HEK293 (cell line): ENCODE results near the gene SLC7A6.

ENCODE experiments used
- EGR2 ChIP-seq: fragments of 450-650 bp; formaldehyde crosslinking; IDR thresholded peaks from 2 replicates; pipeline ENCODE4 v1.5.1; 2016; ENCODE audit warnings: low read depth, missing biosample characterization, missing genetic modification characterization
- KLF10 ChIP-seq: fragments of 450-650 bp; IDR thresholded peaks from 2 replicates; pipeline ENCODE4 v1.5.1; 2018; ENCODE audit warnings: missing biosample characterization, mild to moderate bottlenecking, missing genetic modification characterization
- PATZ1 ChIP-seq: fragments of 450-650 bp; formaldehyde crosslinking; IDR thresholded peaks from 2 replicates; pipeline ENCODE4 v1.5.1; 2016; ENCODE audit warnings: missing biosample characterization, missing genetic modification characterization
- SCRT2 ChIP-seq: fragments of 450-650 bp; formaldehyde crosslinking; IDR thresholded peaks from 2 replicates; pipeline ENCODE4 v1.5.1; 2016; ENCODE audit warnings: missing biosample characterization, missing genetic modification characterization
- ZBTB11 ChIP-seq: fragments of 450-650 bp; formaldehyde crosslinking; conservative IDR thresholded peaks from 2 replicates; pipeline ENCODE4 v1.5.1; 2016; ENCODE audit warnings: low read depth, missing biosample characterization, missing genetic modification characterization
- ZBTB17 ChIP-seq: fragments of 450-650 bp; formaldehyde crosslinking; IDR thresholded peaks from 2 replicates; pipeline ENCODE4 v1.5.1; 2016; ENCODE audit warnings: missing biosample characterization, missing genetic modification characterization
- ZBTB20 ChIP-seq: fragments of 450-650 bp; formaldehyde crosslinking; IDR thresholded peaks from 2 replicates; pipeline ENCODE4 v1.5.1; 2016; ENCODE audit warnings: missing biosample characterization, missing genetic modification characterization
- ZNF10 ChIP-seq: fragments of 450-650 bp; formaldehyde crosslinking; IDR thresholded peaks from 2 replicates; pipeline ENCODE4 v1.5.1; 2017; ENCODE audit warnings: missing biosample characterization, missing genetic modification characterization
- ZNF121 ChIP-seq: fragments of 450-650 bp; formaldehyde crosslinking; IDR thresholded peaks from 2 replicates; pipeline ENCODE4 v1.5.1; 2016; ENCODE audit warnings: missing biosample characterization, missing genetic modification characterization
- ZNF174 ChIP-seq: fragments of 450-650 bp; formaldehyde crosslinking; IDR thresholded peaks from 2 replicates; pipeline ENCODE4 v1.5.0; 2017; ENCODE audit warnings: missing biosample characterization, mild to moderate bottlenecking, missing genetic modification characterization
- ZNF239 ChIP-seq: fragments of 450-650 bp; formaldehyde crosslinking; IDR thresholded peaks from 2 replicates; pipeline ENCODE4 v1.5.1; 2016; ENCODE audit warnings: missing biosample characterization, missing genetic modification characterization
- ZNF280C ChIP-seq: fragments of 450-650 bp; formaldehyde crosslinking; IDR thresholded peaks from 2 replicates; pipeline ENCODE4 v1.5.1; 2016; ENCODE audit warnings: missing biosample characterization, missing genetic modification characterization
- ZNF354C ChIP-seq: fragments of 450-650 bp; formaldehyde crosslinking; IDR thresholded peaks from 2 replicates; pipeline ENCODE4 v1.5.1; 2016; ENCODE audit warnings: missing biosample characterization, missing genetic modification characterization, low read depth, borderline replicate concordance
- ZNF555 ChIP-seq: fragments of 450-650 bp; formaldehyde crosslinking; conservative IDR thresholded peaks from 2 replicates; pipeline ENCODE4 v1.5.1; 2017; ENCODE audit warnings: missing biosample characterization, mild to moderate bottlenecking, missing genetic modification characterization, inconsistent platforms
- ZNF830 ChIP-seq: fragments of 450-650 bp; IDR thresholded peaks from 2 replicates; pipeline ENCODE4 v1.5.0; 2018; ENCODE audit warnings: missing biosample characterization, missing genetic modification characterization, low read depth, mild to moderate bottlenecking, moderate library complexity
- ZXDB ChIP-seq: fragments of 450-650 bp; formaldehyde crosslinking; IDR thresholded peaks from 2 replicates; pipeline ENCODE4 v1.5.1; 2016; ENCODE audit warnings: missing biosample characterization, missing genetic modification characterization
- TF ChIP-seq, protein P1 (sequence below): fragments of 450-650 bp; formaldehyde crosslinking; IDR thresholded peaks from 2 replicates; pipeline ENCODE4 v1.5.1; 2016; ENCODE audit warnings: missing biosample characterization, missing genetic modification characterization
- TF ChIP-seq, protein P2 (sequence below): fragments of 450-650 bp; formaldehyde crosslinking; IDR thresholded peaks from 2 replicates; pipeline ENCODE4 v1.5.1; 2016; ENCODE audit warnings: missing biosample characterization, missing genetic modification characterization

Gene SLC7A6

DNA sequence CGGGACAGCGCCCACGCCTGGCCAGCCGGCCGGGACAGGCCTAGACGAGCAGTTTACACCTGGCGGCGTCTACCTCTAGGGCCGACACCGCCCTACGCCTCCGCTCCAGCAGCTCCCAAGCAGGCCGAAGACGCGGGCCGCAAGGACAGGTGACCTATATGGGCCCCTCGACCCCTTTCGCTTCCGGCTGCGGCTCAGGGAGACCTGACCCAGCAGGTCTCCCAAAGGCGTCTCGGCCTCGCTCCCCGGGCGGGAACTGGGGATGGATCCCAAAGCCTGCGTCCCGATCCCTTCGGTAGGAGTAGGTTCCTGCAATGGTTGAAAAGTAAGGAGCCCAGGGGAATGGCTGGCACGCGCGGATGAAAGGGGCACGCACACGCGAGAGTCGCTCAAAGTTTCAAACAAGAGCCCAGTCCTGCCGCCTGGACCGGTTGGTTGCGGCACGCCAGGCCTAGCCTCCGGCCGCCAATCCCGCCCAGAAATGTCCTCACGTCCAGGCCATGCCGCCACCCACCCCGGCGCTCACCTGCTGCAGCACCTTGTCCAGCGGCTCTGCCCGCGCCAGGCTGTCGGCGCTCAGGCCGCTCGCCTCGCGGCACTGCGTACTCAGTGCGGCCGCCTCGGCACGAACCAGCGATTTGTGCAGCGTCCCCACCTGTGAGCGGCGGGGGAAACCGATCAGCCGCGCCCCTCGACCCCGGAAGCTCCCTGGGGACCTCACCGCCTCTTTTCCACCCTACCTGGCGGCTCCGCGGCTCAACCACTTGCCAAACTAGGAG, 29.0 kb upstream of the SLC7A6 start (continued):
- TF ChIP-seq ZBTB11 (tag by site-specific recombination) (peak; percentile 38; the same call in 1 of the 2 replicates), ZBTB17 (peak; percentile 73), KLF10 (tag by site-specific recombination) (peak; percentile 1; the same call in 1 of the 2 replicates), ZNF830 (no peak), ZBTB20 (peak; percentile 9), ZNF280C (tag by site-specific recombination) (no peak), ZNF121 (tag by site-specific recombination) (no peak), SCRT2 (tag by site-specific recombination) (peak; percentile 82), ZNF174 (tag by site-specific recombination) (no peak), ZXDB (peak; percentile 36), ZNF555 (tag by site-specific recombination) (no peak), PATZ1 (tag by site-specific recombination) (peak; percentile 55; the same call in 1 of the 2 replicates), ZNF239 (no peak), ZNF354C (tag by site-specific recombination) (no peak), ZNF10 (tag by site-specific recombination) (no peak), EGR2 (tag by site-specific recombination) (peak; percentile 52; the same call in 1 of the 2 replicates)
- TF ChIP-seq, protein P1, sequence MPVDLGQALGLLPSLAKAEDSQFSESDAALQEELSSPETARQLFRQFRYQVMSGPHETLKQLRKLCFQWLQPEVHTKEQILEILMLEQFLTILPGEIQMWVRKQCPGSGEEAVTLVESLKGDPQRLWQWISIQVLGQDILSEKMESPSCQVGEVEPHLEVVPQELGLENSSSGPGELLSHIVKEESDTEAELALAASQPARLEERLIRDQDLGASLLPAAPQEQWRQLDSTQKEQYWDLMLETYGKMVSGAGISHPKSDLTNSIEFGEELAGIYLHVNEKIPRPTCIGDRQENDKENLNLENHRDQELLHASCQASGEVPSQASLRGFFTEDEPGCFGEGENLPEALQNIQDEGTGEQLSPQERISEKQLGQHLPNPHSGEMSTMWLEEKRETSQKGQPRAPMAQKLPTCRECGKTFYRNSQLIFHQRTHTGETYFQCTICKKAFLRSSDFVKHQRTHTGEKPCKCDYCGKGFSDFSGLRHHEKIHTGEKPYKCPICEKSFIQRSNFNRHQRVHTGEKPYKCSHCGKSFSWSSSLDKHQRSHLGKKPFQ: 0 out of 2 replicates have a peak, but pooled peaks have one; percentile 17
- TF ChIP-seq, protein P2, sequence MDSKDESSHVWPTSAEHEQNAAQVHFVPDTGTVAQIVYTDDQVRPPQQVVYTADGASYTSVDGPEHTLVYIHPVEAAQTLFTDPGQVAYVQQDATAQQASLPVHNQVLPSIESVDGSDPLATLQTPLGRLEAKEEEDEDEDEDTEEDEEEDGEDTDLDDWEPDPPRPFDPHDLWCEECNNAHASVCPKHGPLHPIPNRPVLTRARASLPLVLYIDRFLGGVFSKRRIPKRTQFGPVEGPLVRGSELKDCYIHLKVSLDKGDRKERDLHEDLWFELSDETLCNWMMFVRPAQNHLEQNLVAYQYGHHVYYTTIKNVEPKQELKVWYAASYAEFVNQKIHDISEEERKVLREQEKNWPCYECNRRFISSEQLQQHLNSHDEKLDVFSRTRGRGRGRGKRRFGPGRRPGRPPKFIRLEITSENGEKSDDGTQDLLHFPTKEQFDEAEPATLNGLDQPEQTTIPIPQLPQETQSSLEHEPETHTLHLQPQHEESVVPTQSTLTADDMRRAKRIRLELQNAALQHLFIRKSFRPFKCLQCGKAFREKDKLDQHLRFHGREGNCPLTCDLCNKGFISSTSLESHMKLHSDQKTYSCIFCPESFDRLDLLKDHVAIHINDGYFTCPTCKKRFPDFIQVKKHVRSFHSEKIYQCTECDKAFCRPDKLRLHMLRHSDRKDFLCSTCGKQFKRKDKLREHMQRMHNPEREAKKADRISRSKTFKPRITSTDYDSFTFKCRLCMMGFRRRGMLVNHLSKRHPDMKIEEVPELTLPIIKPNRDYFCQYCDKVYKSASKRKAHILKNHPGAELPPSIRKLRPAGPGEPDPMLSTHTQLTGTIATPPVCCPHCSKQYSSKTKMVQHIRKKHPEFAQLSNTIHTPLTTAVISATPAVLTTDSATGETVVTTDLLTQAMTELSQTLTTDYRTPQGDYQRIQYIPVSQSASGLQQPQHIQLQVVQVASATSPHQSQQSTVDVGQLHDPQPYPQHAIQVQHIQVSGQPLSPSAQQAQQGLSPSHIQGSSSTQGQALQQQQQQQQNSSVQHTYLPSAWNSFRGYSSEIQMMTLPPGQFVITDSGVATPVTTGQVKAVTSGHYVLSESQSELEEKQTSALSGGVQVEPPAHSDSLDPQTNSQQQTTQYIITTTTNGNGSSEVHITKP (tag by site-specific recombination): no peak
- TF ChIP-seq, all 188 proteins: peak for 26
